SK-N-SH (cell line): ENCODE results near the gene COL2A1. TPM values are rescaled to one million over a fixed set of nuclear protein-coding genes. Genes with fewer than 3 reads are reported as not detected.

ENCODE experiments used
- CTCF ChIA-PET: fragments of 300-600, 350-600 bp; formaldehyde crosslinking; extraction: SDS; loops from one replicate; lab custom pipeline; 2021; lab: Yijun Ruan, JAX
- POLR2A ChIA-PET: fragments of 350-600 bp; sonication (Branson Sonifier 250); formaldehyde crosslinking; extraction: SDS; loops from one replicate; lab custom pipeline; 2020; ENCODE audit warnings: antibody characterized with exemption, inconsistent platforms; lab: Yijun Ruan, JAX
- DNase-seq: peaks from one replicate; pipeline ENCODE4 v3.0.0; 2012
- H2AFZ ChIP-seq: fragments of 200-600 bp; sonication (generic); 2 replicates; pipeline ENCODE4 v1.8.1; 2016; ENCODE audit warnings: antibody characterized with exemption, mild to moderate bottlenecking, low read depth
- H3F3A ChIP-seq: fragments of 200-600 bp; sonication (generic); replicated peaks from 2 replicates; pipeline ENCODE3; 2016; ENCODE audit warnings: antibody characterized with exemption, mild to moderate bottlenecking; ENCODE audit not compliant: insufficient read depth
- H3K27ac ChIP-seq, 2 experiments: fragments of 200-500 bp in 1 of 2; fragments of 200-600 bp in 1 of 2; sonication (Bioruptor generic) in 1 of 2; sonication (generic), shearing (Covaris generic) in 1 of 2; 2 replicates each; pipeline versions ENCODE4 v1.5.1 to v1.6.1; 2014 to 2016; ENCODE audit warnings: low read depth in 2 of 2, inconsistent platforms in 1 of 2, low read length in 1 of 2, mild to moderate bottlenecking in 1 of 2, mixed read lengths in 1 of 2
- H3K27me3 ChIP-seq: fragments of 200-600 bp; sonication (generic), shearing (Covaris generic); 2 replicates; pipeline ENCODE4 v1.6.1; 2016; ENCODE audit warnings: mixed run types; ENCODE audit not compliant: insufficient read depth
- H3K36me3 ChIP-seq, 2 experiments: fragments of 200-500 bp in 1 of 2; fragments of 200-600 bp in 1 of 2; sonication (Bioruptor generic) in 1 of 2; sonication (generic) in 1 of 2; replicated peaks in 1 of 2; 2 replicates each; pipeline versions ENCODE3 to v1.5.1; 2014 to 2016; ENCODE audit warnings: low read length in 1 of 2, mild to moderate bottlenecking in 1 of 2; ENCODE audit not compliant: insufficient read depth in 2 of 2, control insufficient read depth in 1 of 2
- H3K4me1 ChIP-seq, 2 experiments: fragments of 200-500 bp in 1 of 2; fragments of 200-600 bp in 1 of 2; sonication (Bioruptor generic) in 1 of 2; sonication (generic), shearing (Covaris generic) in 1 of 2; 2 replicates each; pipeline versions ENCODE4 v1.5.1 to v1.6.1; 2014 to 2016; ENCODE audit warnings: low read depth in 1 of 2, low read length in 1 of 2, mixed run types in 1 of 2; ENCODE audit not compliant: insufficient read depth in 2 of 2, control insufficient read depth in 1 of 2
- H3K4me2 ChIP-seq: fragments of 200-600 bp; sonication (generic), shearing (Covaris generic); 2 replicates; pipeline ENCODE4 v1.6.1; 2017; ENCODE audit warnings: mixed run types
- H3K4me3 ChIP-seq, 2 experiments: fragments of 200-500 bp in 1 of 2; fragments of 200-600 bp in 1 of 2; sonication (Bioruptor generic) in 1 of 2; sonication (generic), shearing (Covaris generic) in 1 of 2; 2 replicates each; pipeline versions ENCODE4 v1.5.1 to v1.8.1; 2014 to 2016; ENCODE audit warnings: low read depth in 2 of 2, inconsistent platforms in 1 of 2, low read length in 1 of 2, mild to moderate bottlenecking in 1 of 2, mixed read lengths in 1 of 2, moderate library complexity in 1 of 2
- H3K79me2 ChIP-seq: fragments of 200-600 bp; sonication (generic); 2 replicates; pipeline ENCODE4 v1.8.1; 2017; ENCODE audit warnings: mild to moderate bottlenecking; ENCODE audit not compliant: insufficient read depth
- H3K9ac ChIP-seq: fragments of 200-600 bp; sonication (generic); 2 replicates; pipeline ENCODE4 v1.6.1; 2017; ENCODE audit warnings: mixed run types
- H3K9me2 ChIP-seq: fragments of 200-600 bp; sonication (generic); 2 replicates; pipeline ENCODE4 v1.6.1; 2017; ENCODE audit warnings: mixed run types
- H3K9me3 ChIP-seq: fragments of 200-600 bp; sonication (generic); 2 replicates; pipeline ENCODE4 v1.6.1; 2017; ENCODE audit warnings: mixed run types, mild to moderate bottlenecking, moderate library complexity
- H4K20me1 ChIP-seq: fragments of 200-600 bp; sonication (generic); 2 replicates; pipeline ENCODE4 v1.6.1; 2017; ENCODE audit warnings: mild to moderate bottlenecking, mixed run types; ENCODE audit not compliant: insufficient read depth
- EP300 ChIP-seq, 2 experiments: IDR thresholded peaks; 2 replicates each; pipeline versions ENCODE4 v1.4.0 to v1.6.1; 2012; ENCODE audit warnings: borderline replicate concordance in 1 of 2, low read depth in 1 of 2, low read length in 1 of 2
- EZH2phosphoT487 ChIP-seq: fragments of 200-600 bp; sonication (generic); IDR thresholded peaks from 2 replicates; pipeline ENCODE4 v1.6.1; 2017; ENCODE audit warnings: low read depth, mixed run types, mild to moderate bottlenecking, antibody characterized with exemption, moderate library complexity, borderline replicate concordance
- FOSL2 ChIP-seq: IDR thresholded peaks from 2 replicates; pipeline ENCODE4 v1.4.0; 2012; ENCODE audit warnings: low read depth, mild to moderate bottlenecking, moderate library complexity, borderline replicate concordance
- FOXM1 ChIP-seq: IDR thresholded peaks from 2 replicates; pipeline ENCODE4 v1.4.0; 2012; ENCODE audit warnings: low read depth, mild to moderate bottlenecking
- GATA2 ChIP-seq: sonication (generic); formaldehyde crosslinking; IDR thresholded peaks from 2 replicates; pipeline ENCODE4 v1.5.0; 2020; ENCODE audit warnings: mild to moderate bottlenecking, missing genetic modification reagents
- IRF3 ChIP-seq: fragments of 150-350 bp; IDR thresholded peaks from 2 replicates; pipeline ENCODE4 v1.6.1; 2016; ENCODE audit warnings: mild to moderate bottlenecking, low read depth, low read length
- JUND ChIP-seq: IDR thresholded peaks from 2 replicates; pipeline ENCODE4 v1.4.0; 2012
- NFIC ChIP-seq: IDR thresholded peaks from 2 replicates; pipeline ENCODE4 v1.4.0; 2012; ENCODE audit warnings: borderline replicate concordance
- PBX3 ChIP-seq: IDR thresholded peaks from 2 replicates; pipeline ENCODE4; 2012
- POLR2AphosphoS5 ChIP-seq: IDR thresholded peaks from 2 replicates; pipeline ENCODE4 v1.6.1; 2012; ENCODE audit warnings: low read depth, low read length
- RAD21 ChIP-seq: IDR thresholded peaks from 2 replicates; pipeline ENCODE4 v1.6.1; 2012; ENCODE audit warnings: mild to moderate bottlenecking, low read length
- RCOR1 ChIP-seq: fragments of 150-350 bp; IDR thresholded peaks from 2 replicates; pipeline ENCODE4 v1.6.1; 2017; ENCODE audit warnings: antibody characterized with exemption, low read length
- TAF1 ChIP-seq: IDR thresholded peaks from 2 replicates; pipeline ENCODE4 v1.6.1; 2012; ENCODE audit warnings: low read depth, mild to moderate bottlenecking, low read length, moderate library complexity, borderline replicate concordance
- TCF12 ChIP-seq: IDR thresholded peaks from 2 replicates; pipeline ENCODE4 v1.4.0; 2012
- TEAD4 ChIP-seq: IDR thresholded peaks from 2 replicates; pipeline ENCODE4 v1.4.0; 2012; ENCODE audit warnings: mild to moderate bottlenecking, borderline replicate concordance; ENCODE audit not compliant: insufficient read depth
- USF1 ChIP-seq: IDR thresholded peaks from 2 replicates; pipeline ENCODE4 v1.4.0; 2012; ENCODE audit warnings: low read depth, borderline replicate concordance
- USF2 ChIP-seq: fragments of 150-350 bp; IDR thresholded peaks from 2 replicates; pipeline ENCODE4 v1.6.1; 2017; ENCODE audit warnings: antibody characterized with exemption, low read length, low read depth, borderline replicate concordance
- YY1 ChIP-seq: IDR thresholded peaks from 2 replicates; pipeline ENCODE4 v1.4.0; 2012; ENCODE audit warnings: low read depth, mild to moderate bottlenecking
- ZBTB33 ChIP-seq: IDR thresholded peaks from 2 replicates; pipeline ENCODE4 v1.4.0; 2012; ENCODE audit warnings: low read depth, borderline replicate concordance
- WGBS: methylation state at CpG from one replicate; pipeline ENCODE4 v1.1.6; 2017; ENCODE audit warnings: low lambda C conversion rate; 5-methylcytosine and 5-hydroxymethylcytosine counted together
- polyA plus RNA-seq, 3 experiments: library from polyadenylated mRNA; depleted of rRNA; stranded (reverse); fragments of >200 nt; gene quantifications; 2 replicates each; pipeline ENCODE4 v1.2.3, GENCODE V29; 2012

Gene COL2A1
- polyA plus RNA-seq, 1 of the 3 experiments (the other 2 are of a cell fraction), result 0.02 TPM

GRCh38 chr12:47970843-47971242, 33.4 kb downstream of the COL2A1 start:
- POLR2A ChIA-PET, result no interaction called here
- no peaks in the 10 kb centered on the region for H3F3A ChIP-seq
- H3K4me1 ChIP-seq, result no peaks in the 10 kb centered on the region; a peak in 1 of 4 replicates
- no peak for DNase-seq
- no peak overlapping the region for H2AFZ ChIP-seq
- H3K27ac ChIP-seq, result no peak overlapping the region
- H3K9ac ChIP-seq, result no peak overlapping the region
- H3K27me3 ChIP-seq, result no peaks in the 10 kb centered on the region
- WGBS, result 91% methylated on average over 7 of the region's 7 CpGs
- H3K36me3 ChIP-seq, result peaks cover 4 to 27% of the 10 kb centered on the region in 2 experiments
- H3K4me3 ChIP-seq, result no peak overlapping the region
- no peaks in the 10 kb centered on the region for H3K79me2 ChIP-seq
- CTCF ChIA-PET, result interaction anchor here (0.9 to 4.0 kb wide), 4 partner anchors 9 to 219 kb away, joined by 3 to 12 read pairs (median 3); partner anchors contain the start of gene VDR
- TF ChIP-seq USF2 (no peak), FOXM1 (no peak), ZBTB33 (no peak), TCF12 (no peak), NFIC (no peak), RCOR1 (no peak), EZH2phosphoT487 (no peak), PBX3 (no peak), FOSL2 (no peak), USF1 (no peak), EP300 (IDR thresholded peaks at IDR 0.05; ENCODE audit: borderline replicate concordance in 1 of 2, low read depth in 1 of 2, low read length in 1 of 2) (no peak), JUND (no peak), POLR2AphosphoS5 (no peak)
- H4K20me1 ChIP-seq, result no peaks in the 10 kb centered on the region
- H3K4me2 ChIP-seq, result no peak overlapping the region
- no peaks in the 10 kb centered on the region for H3K9me3 ChIP-seq
- no peaks in the 10 kb centered on the region for H3K9me2 ChIP-seq

GRCh38 chr12:47969845-47970244, 34.4 kb downstream of the COL2A1 start:
- no peak for DNase-seq
- H3K4me3 ChIP-seq, result no peak overlapping the region
- no peaks in the 10 kb centered on the region for H3F3A ChIP-seq
- H3K36me3 ChIP-seq, result peaks cover 10 to 34% of the 10 kb centered on the region in 2 experiments
- H3K79me2 ChIP-seq, result no peaks in the 10 kb centered on the region
- H3K27ac ChIP-seq, result no peak overlapping the region
- no peaks in the 10 kb centered on the region; a peak in 1 of 4 replicates for H3K4me1 ChIP-seq
- H3K9ac ChIP-seq, result no peak overlapping the region
- 89% methylated on average over 3 of the region's 3 CpGs for WGBS
- ChIA-PET CTCF (interaction anchor here (0.8 to 4.0 kb wide), 2 partner anchors 20 to 64 kb away, joined by 3 to 12 read pairs; no protein-coding TSS in a partner anchor), POLR2A (interaction anchor here (0.5 kb wide), 1 partner anchor 709 kb away, joined by 3 read pairs; no protein-coding TSS in a partner anchor)
- H3K27me3 ChIP-seq, result no peaks in the 10 kb centered on the region
- H3K9me3 ChIP-seq, result no peaks in the 10 kb centered on the region
- no peak overlapping the region for H2AFZ ChIP-seq
- no peak overlapping the region for H3K4me2 ChIP-seq
- no peaks in the 10 kb centered on the region for H3K9me2 ChIP-seq
- no peaks in the 10 kb centered on the region for H4K20me1 ChIP-seq
- TF ChIP-seq POLR2AphosphoS5 (no peak), NFIC (no peak), EZH2phosphoT487 (no peak), IRF3 (no peak), FOSL2 (no peak), TAF1 (no peak), RAD21 (no peak), YY1 (no peak), RCOR1 (no peak), GATA2 (CRISPR knock-in tag) (no peak), PBX3 (no peak), TCF12 (no peak), TEAD4 (no peak), EP300 (IDR thresholded peaks at IDR 0.05; ENCODE audit: borderline replicate concordance in 1 of 2, low read depth in 1 of 2, low read length in 1 of 2) (no peak)
